ENCODE measurements around the gene C20orf202.

DNA sequence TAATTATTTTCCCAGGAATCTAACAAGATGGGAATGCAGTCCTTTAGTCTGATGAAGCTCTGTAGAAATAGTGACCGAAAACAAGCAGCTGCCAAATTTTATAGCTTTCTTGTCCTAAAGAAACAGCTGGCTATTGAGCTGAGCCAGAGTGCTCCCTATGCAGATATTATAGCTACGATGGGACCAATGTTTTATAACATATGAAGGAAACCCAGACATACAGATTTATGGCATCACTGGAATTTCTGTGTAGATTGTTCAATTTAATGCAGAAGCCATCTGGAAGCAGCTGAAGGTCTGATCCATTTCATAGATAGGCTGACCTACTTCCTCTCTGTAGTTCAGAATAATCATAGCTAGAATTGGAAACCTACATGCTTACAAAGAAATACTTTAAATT lies 51.0 kb downstream of the C20orf202 start:
- TF ChIP-seq, protein P1, sequence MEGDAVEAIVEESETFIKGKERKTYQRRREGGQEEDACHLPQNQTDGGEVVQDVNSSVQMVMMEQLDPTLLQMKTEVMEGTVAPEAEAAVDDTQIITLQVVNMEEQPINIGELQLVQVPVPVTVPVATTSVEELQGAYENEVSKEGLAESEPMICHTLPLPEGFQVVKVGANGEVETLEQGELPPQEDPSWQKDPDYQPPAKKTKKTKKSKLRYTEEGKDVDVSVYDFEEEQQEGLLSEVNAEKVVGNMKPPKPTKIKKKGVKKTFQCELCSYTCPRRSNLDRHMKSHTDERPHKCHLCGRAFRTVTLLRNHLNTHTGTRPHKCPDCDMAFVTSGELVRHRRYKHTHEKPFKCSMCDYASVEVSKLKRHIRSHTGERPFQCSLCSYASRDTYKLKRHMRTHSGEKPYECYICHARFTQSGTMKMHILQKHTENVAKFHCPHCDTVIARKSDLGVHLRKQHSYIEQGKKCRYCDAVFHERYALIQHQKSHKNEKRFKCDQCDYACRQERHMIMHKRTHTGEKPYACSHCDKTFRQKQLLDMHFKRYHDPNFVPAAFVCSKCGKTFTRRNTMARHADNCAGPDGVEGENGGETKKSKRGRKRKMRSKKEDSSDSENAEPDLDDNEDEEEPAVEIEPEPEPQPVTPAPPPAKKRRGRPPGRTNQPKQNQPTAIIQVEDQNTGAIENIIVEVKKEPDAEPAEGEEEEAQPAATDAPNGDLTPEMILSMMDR (IDR thresholded peaks at IDR 0.05; ENCODE audit: low read depth, low read length), result no peak
- no peak for TF ChIP-seq POLR2A (IDR thresholded peaks at IDR 0.05; ENCODE audit: extremely low read depth, insufficient read length)
- TF ChIP-seq, protein P2, sequence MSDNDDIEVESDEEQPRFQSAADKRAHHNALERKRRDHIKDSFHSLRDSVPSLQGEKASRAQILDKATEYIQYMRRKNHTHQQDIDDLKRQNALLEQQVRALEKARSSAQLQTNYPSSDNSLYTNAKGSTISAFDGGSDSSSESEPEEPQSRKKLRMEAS (IDR thresholded peaks at IDR 0.05; ENCODE audit: low read depth, low read length), result no peak

Data from NB4 (cell line).